BE2C (cell line): ENCODE measurements around the gene INTS6.

Experiments used
- DNase-seq: peaks from one replicate; pipeline ENCODE4 v3.0.0-alpha.2; 2020
- H3K27me3 ChIP-seq: fragments of 250-450 bp; sonication (Bioruptor Pico); 2 replicates; pipeline ENCODE4 v1.5.1; 2020; ENCODE audit warnings: mild to moderate bottlenecking
- H3K36me3 ChIP-seq: fragments of 250-450 bp; sonication (Bioruptor Pico); 2 replicates; pipeline ENCODE4 v1.5.1; 2020; ENCODE audit warnings: mild to moderate bottlenecking
- H3K4me1 ChIP-seq: fragments of 250-450 bp; sonication (Bioruptor Pico); 2 replicates; pipeline ENCODE4 v1.5.1; 2020
- H3K4me3 ChIP-seq: 2 replicates; pipeline ENCODE4 v1.5.1; 2011; ENCODE audit warnings: low read depth, low read length
- H3K9me3 ChIP-seq: fragments of 250-450 bp; sonication (Bioruptor Pico); 2 replicates; pipeline ENCODE4 v1.5.1; 2020
- TF ChIP-seq, protein P1 (sequence below): IDR thresholded peaks from 2 replicates; pipeline ENCODE4 v1.5.1; 2012; ENCODE audit warnings: mild to moderate bottlenecking, low read depth, low read length

The INTS6 gene

DNA sequence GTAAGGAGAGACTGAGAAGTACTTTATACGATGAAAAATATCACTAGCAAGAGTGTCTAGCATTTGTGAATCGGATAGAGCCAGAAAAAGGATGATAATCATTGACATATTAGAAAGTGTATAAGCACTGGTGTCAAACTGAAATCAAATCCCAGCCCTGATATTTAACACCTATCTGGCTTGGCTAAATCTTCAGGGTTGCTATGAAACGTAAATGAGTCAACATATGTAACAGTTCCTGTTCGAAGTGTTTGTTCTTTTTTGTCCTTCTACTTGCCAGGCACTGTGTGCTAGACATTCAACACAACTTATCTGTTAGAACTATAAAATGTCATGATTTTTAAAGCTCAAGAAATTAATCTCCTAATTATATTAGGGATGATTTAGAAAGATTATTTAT, 72.6 kb downstream of the INTS6 start:
- H3K9me3 ChIP-seq: no peaks in the 10 kb centered on the region
- H3K4me3 ChIP-seq: no peak overlapping the region
- H3K4me1 ChIP-seq: no peaks in the 10 kb centered on the region
- no peaks in the 10 kb centered on the region for H3K27me3 ChIP-seq
- no peak for DNase-seq
- H3K36me3 ChIP-seq: peaks cover 32% of the 10 kb centered on the region
- TF ChIP-seq, protein P1, sequence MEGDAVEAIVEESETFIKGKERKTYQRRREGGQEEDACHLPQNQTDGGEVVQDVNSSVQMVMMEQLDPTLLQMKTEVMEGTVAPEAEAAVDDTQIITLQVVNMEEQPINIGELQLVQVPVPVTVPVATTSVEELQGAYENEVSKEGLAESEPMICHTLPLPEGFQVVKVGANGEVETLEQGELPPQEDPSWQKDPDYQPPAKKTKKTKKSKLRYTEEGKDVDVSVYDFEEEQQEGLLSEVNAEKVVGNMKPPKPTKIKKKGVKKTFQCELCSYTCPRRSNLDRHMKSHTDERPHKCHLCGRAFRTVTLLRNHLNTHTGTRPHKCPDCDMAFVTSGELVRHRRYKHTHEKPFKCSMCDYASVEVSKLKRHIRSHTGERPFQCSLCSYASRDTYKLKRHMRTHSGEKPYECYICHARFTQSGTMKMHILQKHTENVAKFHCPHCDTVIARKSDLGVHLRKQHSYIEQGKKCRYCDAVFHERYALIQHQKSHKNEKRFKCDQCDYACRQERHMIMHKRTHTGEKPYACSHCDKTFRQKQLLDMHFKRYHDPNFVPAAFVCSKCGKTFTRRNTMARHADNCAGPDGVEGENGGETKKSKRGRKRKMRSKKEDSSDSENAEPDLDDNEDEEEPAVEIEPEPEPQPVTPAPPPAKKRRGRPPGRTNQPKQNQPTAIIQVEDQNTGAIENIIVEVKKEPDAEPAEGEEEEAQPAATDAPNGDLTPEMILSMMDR: no peak

DNA sequence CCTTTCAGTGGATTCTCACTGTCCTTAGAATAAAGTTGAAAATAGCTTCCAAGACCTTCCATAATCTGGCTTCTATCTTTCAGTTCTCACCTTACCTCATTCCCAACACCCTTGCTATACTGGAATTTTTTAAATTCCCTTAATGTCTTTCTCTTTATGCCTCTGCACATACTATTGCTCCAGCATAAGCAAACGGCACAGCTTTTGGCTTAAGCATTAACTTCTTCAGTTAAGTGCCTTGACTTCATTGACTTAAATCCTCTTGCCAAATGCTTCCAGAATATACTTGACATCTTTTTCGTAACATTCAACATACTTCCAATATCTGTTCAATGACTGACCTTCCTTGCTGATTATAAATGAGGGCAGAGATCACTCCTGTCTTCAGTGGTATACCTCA, 79.4 kb downstream of the INTS6 start:
- TF ChIP-seq, protein P1: no peak
- Histone ChIP-seq H3K9me3 (no peaks in the 10 kb centered on the region), H3K4me1 (no peaks in the 10 kb centered on the region), H3K4me3 (no peak overlapping the region), H3K27me3 (no peaks in the 10 kb centered on the region), H3K36me3 (peaks cover 56% of the 10 kb centered on the region)
- DNase-seq: no peak

DNA sequence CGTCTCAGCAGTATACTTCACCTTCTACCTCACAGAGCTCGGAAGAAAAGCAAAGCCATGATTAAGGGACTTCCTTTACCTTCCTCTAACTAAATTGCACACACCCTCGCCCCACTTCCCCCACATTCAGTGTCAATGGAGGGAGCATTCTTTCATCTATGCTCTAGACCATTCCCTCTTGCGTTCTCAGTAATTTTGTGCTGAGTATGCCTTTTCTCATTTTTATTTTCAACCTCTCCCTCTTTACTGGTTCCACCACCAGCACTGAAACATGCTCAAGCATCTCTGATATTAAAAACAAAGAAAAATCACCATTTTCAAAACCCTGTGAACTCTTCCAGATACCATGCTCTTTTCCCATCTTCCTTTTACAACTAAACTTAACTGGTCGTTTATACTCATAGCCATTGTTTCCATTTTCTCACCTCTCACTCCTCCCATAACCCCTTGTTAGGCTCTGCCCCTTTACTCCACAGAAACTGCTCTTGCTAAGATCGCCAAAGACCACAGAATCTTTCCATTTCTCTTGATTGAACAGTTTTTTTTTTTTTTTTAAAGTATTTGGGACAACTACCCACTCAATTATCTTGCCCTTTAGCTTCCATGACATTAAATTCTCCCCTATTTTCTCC, 81.0 kb downstream of the INTS6 start:
- TF ChIP-seq, protein P1: no peak
- Histone ChIP-seq H3K4me1 (no peaks in the 10 kb centered on the region), H3K27me3 (no peaks in the 10 kb centered on the region), H3K36me3 (peaks cover 59% of the 10 kb centered on the region), H3K9me3 (no peaks in the 10 kb centered on the region), H3K4me3 (no peak overlapping the region)
- DNase-seq: no peak

DNA sequence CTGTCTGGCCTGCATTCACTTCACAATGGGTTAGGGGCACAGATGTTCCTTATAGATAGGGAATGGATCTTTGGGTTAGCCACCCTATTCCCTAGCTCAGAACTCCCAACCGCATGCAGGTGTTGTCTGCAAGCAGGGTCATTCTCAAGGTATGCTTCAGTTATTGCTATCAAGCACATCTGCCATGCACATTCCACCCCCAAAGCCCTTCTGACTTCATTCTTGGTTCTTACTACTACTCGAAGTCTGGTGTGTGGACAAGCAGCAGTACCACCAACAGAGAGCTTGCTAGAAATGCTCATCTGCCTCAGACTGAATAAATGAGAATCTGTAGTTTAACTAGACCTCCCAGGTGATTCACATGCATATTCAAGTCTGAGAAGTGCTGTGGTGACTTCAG, 82.0 kb downstream of the INTS6 start:
- H3K9me3 ChIP-seq: no peaks in the 10 kb centered on the region
- TF ChIP-seq, protein P1: no peak

GRCh38 chr13:51370116-51370515, 82.7 kb downstream of the INTS6 start:
- Histone ChIP-seq H3K4me3 (no peak overlapping the region), H3K36me3 (peaks cover 53% of the 10 kb centered on the region), H3K27me3 (no peaks in the 10 kb centered on the region), H3K4me1 (no peaks in the 10 kb centered on the region), H3K9me3 (no peaks in the 10 kb centered on the region)
- no peak for DNase-seq
- TF ChIP-seq, protein P1: no peak

More for the DNA sequence above, 82.0 kb downstream of the INTS6 start:
- Histone ChIP-seq H3K4me1 (no peaks in the 10 kb centered on the region), H3K27me3 (no peaks in the 10 kb centered on the region), H3K4me3 (no peak overlapping the region), H3K36me3 (peaks cover 56% of the 10 kb centered on the region)
- DNase-seq: no peak

- H3K27me3 ChIP-seq: no peaks in the 10 kb centered on the region
- TF ChIP-seq, protein P1: no peak
- H3K4me1 ChIP-seq: no peaks in the 10 kb centered on the region
- H3K36me3 ChIP-seq: peaks cover 33% of the 10 kb centered on the region
- H3K9me3 ChIP-seq: no peaks in the 10 kb centered on the region
- no peak for DNase-seq
- H3K4me3 ChIP-seq: no peak overlapping the region
Measured at GRCh38 chr13:51364404-51365008, 88.3 kb downstream of the INTS6 start.
